HEK293T (cell line): ENCODE data around the gene KYAT1.

Experiments used
- FOXA1 ChIP-seq: fragments of 450-650 bp; IDR thresholded peaks from 2 replicates; pipeline ENCODE4 v1.6.1; 2016; ENCODE audit warnings: mild to moderate bottlenecking
- FOXM1 ChIP-seq: fragments of 450-650 bp; IDR thresholded peaks from 2 replicates; pipeline ENCODE4 v1.6.1; 2017; ENCODE audit warnings: mild to moderate bottlenecking, borderline replicate concordance
- HDGF ChIP-seq: fragments of 450-650 bp; IDR thresholded peaks from 2 replicates; pipeline ENCODE4 v1.6.1; 2017; ENCODE audit warnings: antibody characterized with exemption, borderline replicate concordance
- NFRKB ChIP-seq: fragments of 450-650 bp; IDR thresholded peaks from 2 replicates; pipeline ENCODE4 v1.6.1; 2016; ENCODE audit warnings: mild to moderate bottlenecking, moderate library complexity
- TARDBP ChIP-seq: fragments of 450-650 bp; IDR thresholded peaks from 2 replicates; pipeline ENCODE4 v1.6.1; 2016

DNA sequence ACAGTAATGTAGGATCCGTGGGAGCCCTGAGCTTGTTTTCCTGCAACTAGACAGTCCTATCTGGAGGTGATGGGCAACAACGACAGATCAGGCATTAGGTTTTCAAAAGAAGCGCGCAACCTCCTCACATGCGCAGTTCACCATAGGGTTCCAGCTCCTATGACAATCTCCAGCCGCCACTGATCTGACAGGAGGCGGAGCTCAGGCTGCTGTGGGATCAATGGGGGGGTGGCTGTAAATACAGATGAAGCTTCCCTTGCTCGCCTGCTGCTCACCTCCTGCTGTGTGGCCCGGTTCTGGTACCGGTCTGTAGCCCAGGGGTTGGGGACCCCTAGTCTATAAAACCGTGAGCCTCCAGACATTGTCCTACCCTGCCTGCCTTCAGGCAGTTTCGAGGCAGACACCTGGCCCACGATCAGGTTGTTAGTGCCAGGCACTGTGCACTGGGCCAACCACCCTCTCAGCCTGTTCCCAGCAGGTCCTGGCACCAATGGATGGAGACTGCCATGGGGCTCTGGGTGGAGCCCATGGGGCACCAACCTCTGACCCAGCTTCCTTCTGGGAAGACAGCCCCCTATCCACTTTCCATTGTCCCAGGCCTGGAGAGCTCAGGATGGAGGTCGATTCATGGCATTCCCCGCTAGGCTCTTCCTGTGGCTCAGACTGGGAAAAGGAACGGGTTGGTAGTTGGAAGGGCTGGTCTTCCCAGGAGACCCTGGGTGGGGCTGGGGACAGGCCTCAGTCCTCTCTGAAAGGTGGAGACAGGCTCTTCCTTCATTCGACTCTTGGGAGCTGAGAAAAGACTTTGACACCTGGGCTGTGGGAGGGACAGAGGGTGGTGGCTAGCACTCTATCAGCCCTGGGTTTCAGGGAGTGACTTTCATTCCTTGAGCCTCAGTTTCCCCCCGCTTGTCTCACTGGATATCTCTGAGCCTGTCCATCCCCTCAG, 61.8 kb downstream of the KYAT1 start:
- TF ChIP-seq HDGF = no peak
- no peak for TF ChIP-seq FOXM1
- TF ChIP-seq NFRKB = no peak
- no peak for TF ChIP-seq TARDBP
- no peak for TF ChIP-seq FOXA1
